Transverse colon (tissue), 4 donors: ENCODE data around the gene HRAS. TPM values are rescaled to one million over a fixed set of nuclear protein-coding genes. Genes with fewer than 3 reads are reported as not detected.

Source experiments
- DNase-seq: peaks from one replicate; pipeline ENCODE4 v3.0.0-alpha.2; 2019
- H3K27ac ChIP-seq, 4 donors: fragments of 200-600 bp; sonication (generic); 2 replicates each; pipeline ENCODE4 v1.5.1; 2016 to 2018; ENCODE audit warnings: inconsistent platforms in 4 of 4
- H3K27me3 ChIP-seq: fragments of 200-600 bp; sonication (generic); 2 replicates; pipeline ENCODE4 v1.5.1; 2017; ENCODE audit warnings: inconsistent platforms
- H3K36me3 ChIP-seq, 4 donors: fragments of 200-600 bp; sonication (generic); 2 replicates each; pipeline ENCODE4 v1.5.1; 2017 to 2019; ENCODE audit warnings: inconsistent platforms in 4 of 4
- H3K4me1 ChIP-seq, 4 donors: fragments of 200-600 bp; sonication (generic); 2 replicates each; pipeline ENCODE4 v1.5.1; 2017 to 2020; ENCODE audit warnings: inconsistent platforms in 4 of 4
- H3K4me3 ChIP-seq, 4 donors: fragments of 200-600 bp; sonication (generic); 1 replicate in 1 of 4; 2 replicates in 3 of 4; pipeline versions ENCODE4 v1.5.1 to v1.6.1; 2017 to 2019; ENCODE audit warnings: inconsistent platforms in 4 of 4
- H3K9me3 ChIP-seq, 2 donors: fragments of 200-600 bp; sonication (generic); 2 replicates each; pipeline ENCODE4 v1.5.1; 2017 to 2019; ENCODE audit warnings: inconsistent platforms in 2 of 2
- CTCF ChIP-seq, 5 experiments: fragments of 200-600 bp in 3 of 5; fragments of 450-650 bp in 2 of 5; sonication (generic) in 3 of 5; IDR thresholded peaks; 1 replicate in 2 of 5; 2 replicates in 3 of 5; pipeline ENCODE4 v1.5.1; 2016 to 2017; ENCODE audit warnings: antibody characterized with exemption in 5 of 5, inconsistent platforms in 3 of 5, mild to moderate bottlenecking in 2 of 5, moderate library complexity in 1 of 5
- EP300 ChIP-seq: sonication (generic); formaldehyde crosslinking; IDR thresholded peaks from one replicate; pipeline ENCODE4 v1.6.1; 2017; ENCODE audit warnings: antibody characterized with exemption, low read depth
- POLR2A ChIP-seq: fragments of 450-650 bp; IDR thresholded peaks from one replicate; pipeline ENCODE4 v1.6.1; 2016; ENCODE audit warnings: antibody characterized with exemption, mild to moderate bottlenecking, moderate library complexity
- POLR2AphosphoS5 ChIP-seq, 3 donors: sonication (generic); formaldehyde crosslinking; IDR thresholded peaks; one replicate each; pipeline ENCODE4 v1.6.1; 2016; ENCODE audit warnings: antibody characterized with exemption in 3 of 3
- WGBS, 2 donors: methylation state at CpG; one replicate each; pipeline ENCODE4 v1.1.5; 2018; ENCODE audit warnings: low coverage in 1 of 2; 5-methylcytosine and 5-hydroxymethylcytosine counted together
- in situ Hi-C, 4 donors: fragments of 200-750 bp; cut with MboI; loops; one replicate each; pipeline versions ENCODE4 v1.15.0 to v1.15.1; 2017; ENCODE audit warnings: low sequenced_read_pairs in 3 of 4, low pct_ligation_motif_present in 1 of 4, low pct_unique_long_range_greater_than_20kb in 1 of 4
- intact Hi-C: fragments of 100-400 bp; cut with DNase I; formaldehyde crosslinking; loops from one replicate; pipeline ENCODE4 v1.15.1; 2023; ENCODE audit warnings: low total_unique reads
- total RNA-seq, 4 donors: library from RNA; depleted of rRNA; stranded (reverse); fragments of >200 nt; gene quantifications; one replicate each; pipeline ENCODE4 v1.1.0, GENCODE V29; 2016

The HRAS gene
- total RNA-seq, 4 donors from 2014 or later: 31.0 to 57.1 (median 33.9) TPM

- Histone ChIP-seq H3K27ac (no peak overlapping the region), H3K9me3 (no peaks in the 10 kb centered on the region), H3K4me3 (no peak overlapping the region), H3K36me3 (peaks cover 0 to 41% (median 23%) of the 10 kb centered on the region in 4 donors), H3K4me1 (no peaks in the 10 kb centered on the region), H3K27me3 (no peaks in the 10 kb centered on the region)
- no peak for DNase-seq
- TF ChIP-seq POLR2AphosphoS5 (IDR thresholded peaks at IDR 0.05) (no peak), EP300 (no peak), POLR2A (no peak), CTCF (IDR thresholded peaks at IDR 0.05) (no peak)
- WGBS, 2 donors: 94% methylated on average over 28 to 34 of the region's 34 CpGs
- intact Hi-C loops: no loop called here
- in situ Hi-C loops: no loop called here
These were observed 38.4 kb downstream of the HRAS start for GRCh38 chr11:496834-497564.

- intact Hi-C loops (no loop called here), in situ Hi-C loops (no loop called here)
- no peak overlapping the region for H3K4me3 ChIP-seq
- H3K36me3 ChIP-seq: peaks cover 0 to 34% (median 19%) of the 10 kb centered on the region in 4 donors
- H3K27ac ChIP-seq: no peak overlapping the region
- no peaks in the 10 kb centered on the region for H3K9me3 ChIP-seq
- H3K27me3 ChIP-seq: no peaks in the 10 kb centered on the region
- DNase-seq: no peak
- no peaks in the 10 kb centered on the region for H3K4me1 ChIP-seq
- 68% methylated on average over 10 of the region's 10 CpGs; no CpG with 5 or more reads in 1 of the 2 donors for WGBS, 2 donors
- TF ChIP-seq POLR2AphosphoS5 (IDR thresholded peaks at IDR 0.05) (no peak), POLR2A (no peak), CTCF (IDR thresholded peaks at IDR 0.05) (no peak), EP300 (no peak)
These were observed 39.8 kb downstream of the HRAS start for GRCh38 chr11:495537-495931.

GRCh38 chr11:494761-495536 lies 40.4 kb downstream of the HRAS start:
- TF ChIP-seq CTCF (IDR thresholded peaks at IDR 0.05) (no peak), EP300 (no peak), POLR2A (no peak), POLR2AphosphoS5 (IDR thresholded peaks at IDR 0.05) (no peak)
- H3K27me3 ChIP-seq: no peaks in the 10 kb centered on the region
- no peaks in the 10 kb centered on the region for H3K9me3 ChIP-seq
- H3K4me3 ChIP-seq: no peak overlapping the region
- in situ Hi-C loops (no loop called here), intact Hi-C loops (no loop called here)
- 89% methylated on average over 30 of the region's 37 CpGs; no CpG with 5 or more reads in 1 of the 2 donors for WGBS, 2 donors
- no peak for DNase-seq
- no peaks in the 10 kb centered on the region for H3K4me1 ChIP-seq
- no peak overlapping the region for H3K27ac ChIP-seq
- H3K36me3 ChIP-seq: peaks cover 0 to 28% (median 16%) of the 10 kb centered on the region in 4 donors

DNA sequence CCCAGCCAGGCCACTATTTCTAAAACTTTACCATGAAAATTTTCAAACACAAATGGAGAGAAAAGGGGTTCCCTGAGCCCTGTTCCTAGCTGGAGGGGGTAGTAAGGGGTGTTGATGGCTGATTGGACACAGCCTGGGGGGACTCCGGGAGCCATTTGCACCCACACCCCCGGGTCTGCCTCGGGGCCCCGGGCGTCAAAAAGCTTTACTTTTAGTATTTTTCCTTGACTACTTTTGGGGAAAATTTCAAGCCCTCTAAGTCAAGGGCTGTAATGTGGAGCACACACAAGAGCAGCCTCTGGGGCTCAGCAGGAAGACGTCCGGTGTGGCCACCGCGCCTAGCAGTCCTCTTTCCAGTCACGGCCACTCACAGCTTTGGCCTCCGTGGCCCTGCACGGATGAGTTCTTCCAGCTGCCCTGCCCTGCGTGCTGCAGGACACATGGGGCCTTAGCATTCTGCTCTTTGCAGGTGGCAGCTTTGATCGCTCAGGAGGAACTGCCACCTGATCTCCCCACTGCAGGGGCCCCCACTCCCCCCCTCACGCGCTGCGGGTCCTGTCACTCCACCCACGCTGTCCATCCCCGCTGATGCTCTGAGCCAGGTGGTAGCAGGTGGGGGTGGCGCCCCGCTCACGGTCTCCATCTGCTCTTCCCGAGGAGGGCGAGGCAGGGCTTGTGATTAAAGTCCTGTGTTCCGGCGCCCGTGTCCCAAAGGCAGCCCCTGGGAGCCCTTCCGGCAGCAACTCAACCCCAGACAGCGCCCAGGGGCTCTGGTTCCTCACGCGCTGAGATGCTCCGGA lies 42.7 kb downstream of the HRAS start:
- DNase-seq: no peak
- WGBS, 2 donors: 80% methylated on average over 23 of the region's 32 CpGs; no CpG with 5 or more reads in 1 of the 2 donors
- TF ChIP-seq POLR2A (no peak), EP300 (no peak), CTCF (IDR thresholded peaks at IDR 0.05) (no peak), POLR2AphosphoS5 (IDR thresholded peaks at IDR 0.05) (no peak)
- Histone ChIP-seq H3K4me1 (peaks cover 0 to 5% (median 2%) of the 10 kb centered on the region in 4 donors), H3K27me3 (no peaks in the 10 kb centered on the region), H3K4me3 (no peak overlapping the region), H3K9me3 (no peaks in the 10 kb centered on the region), H3K36me3 (peaks cover 0 to 5% (median 5%) of the 10 kb centered on the region in 4 donors), H3K27ac (no peak overlapping the region)
- in situ Hi-C loops (no loop called here), intact Hi-C loops (no loop called here)
